GM11168 (cell line): ENCODE measurements around the gene SIAH3.

Experiments used
- in situ Hi-C: fragments of 300-500 bp; cut with MboI; formaldehyde crosslinking; loops from one replicate; pipeline ENCODE4 v1.12.0; 2022; ENCODE audit warnings: low sequenced_read_pairs; ENCODE audit not compliant: unreplicated experiment

Gene SIAH3

DNA sequence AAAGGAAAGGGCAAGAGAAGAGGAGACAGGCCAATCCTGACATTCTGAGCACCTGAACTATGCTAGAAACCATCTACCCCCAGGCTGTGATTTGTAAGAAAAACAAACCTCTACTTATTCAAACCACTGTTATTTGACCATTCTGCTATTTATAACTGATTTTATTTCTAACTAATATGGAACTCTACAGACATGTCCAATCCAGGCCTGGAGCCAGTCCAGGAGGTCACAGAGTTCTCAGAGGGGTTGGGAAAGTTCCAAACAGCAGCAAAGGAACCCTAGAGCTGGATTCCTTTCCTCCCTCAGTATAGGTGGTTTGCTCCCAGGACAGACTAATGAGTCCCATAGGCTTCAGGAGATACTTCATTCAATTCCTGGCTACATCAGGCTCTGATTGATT is 24.2 kb downstream of the SIAH3 start:
- in situ Hi-C loops, result no loop called here

DNA sequence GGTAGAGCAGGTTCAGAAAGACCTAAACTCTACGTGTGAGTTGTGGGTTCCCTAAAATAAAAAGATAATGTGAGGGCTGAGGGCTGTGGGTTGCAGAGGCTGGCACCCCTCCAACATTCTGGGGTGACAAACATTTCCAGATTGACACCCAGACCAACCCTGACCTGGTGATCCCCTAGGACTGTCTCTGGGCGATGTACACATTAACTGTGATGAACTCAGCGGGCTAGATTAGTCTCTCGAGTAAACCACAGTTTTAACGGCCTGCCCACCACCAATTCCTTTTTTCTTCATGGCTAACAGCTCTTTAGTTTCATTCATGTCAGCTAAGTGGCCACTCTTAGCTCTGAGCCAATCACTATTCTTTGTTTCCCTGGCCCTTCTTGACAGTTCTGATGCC is 24.8 kb downstream of the SIAH3 start:
- in situ Hi-C loops, result no loop called here

DNA sequence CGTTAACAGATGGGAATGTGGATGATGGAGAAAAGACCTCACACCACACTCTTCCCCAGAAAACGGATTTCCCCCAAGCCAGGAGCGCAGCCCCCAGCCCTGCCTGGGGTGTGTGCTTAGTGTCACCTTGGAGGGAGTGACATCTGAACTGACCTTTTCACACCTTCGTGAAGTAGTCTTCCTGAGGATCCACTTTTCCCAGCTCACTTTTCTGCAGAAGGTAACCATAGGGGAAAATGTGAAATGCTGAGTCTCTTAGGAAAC is 26.2 kb downstream of the SIAH3 start:
- in situ Hi-C loops, result no loop called here

DNA sequence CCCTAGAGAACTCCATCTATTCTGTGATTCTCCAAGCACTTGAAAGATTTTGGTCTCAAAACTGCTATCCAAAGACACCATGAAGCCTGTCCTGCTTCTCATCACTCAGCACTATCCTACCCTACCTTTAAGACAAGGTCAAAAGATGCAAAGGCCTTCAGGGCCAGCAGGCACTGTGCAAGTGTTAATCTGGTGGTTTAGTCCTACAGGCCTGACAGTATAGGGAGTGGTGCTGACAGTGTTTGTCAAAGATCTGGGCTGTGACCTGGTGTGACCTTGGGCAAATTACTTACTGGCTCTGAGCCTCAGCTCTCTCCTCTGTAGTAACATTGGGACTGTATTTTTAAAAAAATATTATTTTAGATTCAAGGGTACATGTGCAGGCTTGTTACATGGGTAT is 28.0 kb downstream of the SIAH3 start:
- in situ Hi-C loops, result no loop called here

DNA sequence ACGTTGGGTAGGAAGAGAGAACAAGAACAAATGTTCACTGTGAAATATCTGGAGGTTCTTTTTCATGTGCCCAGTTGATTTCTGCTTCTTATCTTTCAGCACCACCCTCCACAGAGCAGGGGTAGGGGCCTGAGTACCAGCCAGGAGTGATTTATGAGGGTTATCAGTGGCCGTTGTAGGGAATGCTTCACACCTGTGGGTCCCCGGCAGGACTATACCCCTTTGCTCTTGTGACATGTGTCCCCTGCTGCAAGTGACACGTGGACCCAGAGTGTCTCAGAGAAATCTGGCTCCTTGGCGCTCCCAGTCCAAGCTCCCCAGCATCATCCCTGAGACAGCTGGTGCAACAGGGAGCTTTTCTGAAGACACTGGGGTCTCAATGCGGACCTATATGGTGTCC is 29.7 kb downstream of the SIAH3 start:
- in situ Hi-C loops, result no loop called here

DNA sequence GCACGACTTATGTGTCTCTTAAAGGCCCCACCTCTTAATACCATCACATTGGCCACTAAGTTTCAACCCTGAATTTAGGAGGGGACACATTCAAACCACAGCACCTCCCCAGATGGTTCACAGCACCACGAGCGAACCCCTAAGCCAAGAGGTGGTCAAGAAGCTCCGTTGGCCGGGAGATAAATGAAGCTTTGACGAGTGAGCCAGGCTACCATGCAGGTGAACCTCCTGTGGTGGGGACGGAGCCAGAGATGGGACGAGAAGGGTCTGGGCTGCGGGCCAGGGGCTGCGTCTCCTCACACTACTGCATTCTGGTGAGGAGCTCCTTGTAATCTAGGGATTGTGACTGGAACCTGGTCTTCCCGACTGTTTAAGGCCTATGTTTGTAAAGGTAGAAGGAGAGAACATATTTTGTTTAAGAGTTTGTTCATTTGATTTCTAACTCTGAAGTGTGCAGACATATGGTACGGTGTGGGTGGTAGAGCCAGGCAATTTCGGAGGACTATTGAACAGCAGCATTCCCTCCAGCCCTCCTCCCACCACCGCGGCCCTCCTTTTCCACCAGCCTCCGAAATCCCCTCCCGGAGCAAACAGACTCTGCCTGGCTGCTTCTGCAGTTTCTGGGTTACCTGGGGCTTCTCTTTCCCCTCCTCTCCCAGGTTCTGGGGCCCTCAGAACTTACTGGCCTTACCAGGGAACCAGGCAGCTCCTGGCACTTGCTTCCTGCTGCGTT is 31.3 kb downstream of the SIAH3 start:
- in situ Hi-C loops, result no loop called here

DNA sequence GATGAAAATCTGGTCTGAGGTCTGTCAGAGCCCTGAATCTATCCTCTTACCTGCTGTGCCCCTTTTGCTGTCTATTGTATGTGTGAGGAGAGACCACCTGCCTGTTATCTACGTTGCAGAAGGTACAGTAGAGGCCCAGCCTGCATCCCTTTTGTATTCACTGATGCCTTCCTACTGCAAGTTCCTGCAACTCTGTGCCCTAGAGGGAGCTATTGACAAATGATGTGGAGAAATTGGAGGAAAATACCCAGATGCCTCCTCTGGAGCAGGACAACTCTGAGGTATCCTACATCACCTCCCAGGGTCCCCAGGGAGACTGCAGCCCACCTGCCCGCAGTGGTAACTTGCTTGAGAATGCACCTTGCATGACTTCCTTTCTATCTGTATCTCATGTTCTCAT is 33.7 kb downstream of the SIAH3 start:
- in situ Hi-C loops, result no loop called here

DNA sequence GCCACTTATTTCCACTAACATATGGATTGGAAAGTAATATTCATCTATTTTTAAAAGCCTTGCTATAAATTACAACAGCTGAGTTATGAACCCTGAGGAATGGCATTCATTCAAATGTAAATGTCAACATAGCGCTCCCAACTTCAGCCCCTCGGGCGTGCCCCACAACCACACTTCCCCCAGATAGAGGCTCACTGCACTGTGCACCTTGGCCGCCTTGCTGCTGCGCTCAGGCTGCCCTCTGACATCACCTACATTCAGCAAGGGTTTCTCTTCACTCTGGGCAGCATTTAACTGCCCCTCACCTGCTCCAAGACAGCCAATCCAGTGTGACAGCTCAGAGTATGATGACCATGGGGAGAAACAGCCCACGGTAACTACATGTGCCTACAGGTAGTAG is 35.1 kb downstream of the SIAH3 start:
- in situ Hi-C loops, result no loop called here

DNA sequence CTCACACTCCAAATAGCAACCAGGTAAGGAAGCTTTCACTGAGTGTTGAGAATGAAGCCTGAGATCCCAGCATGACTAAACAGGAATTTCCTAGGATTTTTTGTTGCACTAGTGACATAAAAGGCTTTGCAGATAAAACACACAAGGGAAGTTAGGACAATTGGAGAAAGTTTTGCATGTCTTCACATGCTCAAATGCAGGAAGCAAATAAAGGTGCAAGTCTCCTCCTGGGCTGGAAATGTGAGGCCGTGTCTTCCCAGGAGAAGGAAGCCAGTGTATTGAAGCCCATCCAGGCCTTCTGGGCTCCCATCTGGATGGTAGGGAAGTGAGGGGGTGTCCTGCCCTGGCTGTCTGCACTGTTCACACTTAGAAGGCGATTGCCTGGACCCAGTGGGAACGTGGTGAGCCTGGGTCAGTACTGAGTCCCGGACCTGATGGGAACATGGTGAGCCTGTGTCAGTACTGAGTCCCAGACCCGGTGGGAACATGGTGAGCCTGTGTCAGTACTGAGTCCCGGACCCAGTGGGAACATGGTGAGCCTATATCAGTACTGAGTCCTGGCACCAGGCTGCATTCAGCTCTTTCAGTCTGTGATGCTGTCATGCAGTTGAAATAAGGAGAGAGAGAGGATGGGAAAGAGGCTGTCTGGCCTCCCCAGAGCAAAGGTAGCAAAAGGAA is 38.7 kb downstream of the SIAH3 start:
- in situ Hi-C loops, result no loop called here

DNA sequence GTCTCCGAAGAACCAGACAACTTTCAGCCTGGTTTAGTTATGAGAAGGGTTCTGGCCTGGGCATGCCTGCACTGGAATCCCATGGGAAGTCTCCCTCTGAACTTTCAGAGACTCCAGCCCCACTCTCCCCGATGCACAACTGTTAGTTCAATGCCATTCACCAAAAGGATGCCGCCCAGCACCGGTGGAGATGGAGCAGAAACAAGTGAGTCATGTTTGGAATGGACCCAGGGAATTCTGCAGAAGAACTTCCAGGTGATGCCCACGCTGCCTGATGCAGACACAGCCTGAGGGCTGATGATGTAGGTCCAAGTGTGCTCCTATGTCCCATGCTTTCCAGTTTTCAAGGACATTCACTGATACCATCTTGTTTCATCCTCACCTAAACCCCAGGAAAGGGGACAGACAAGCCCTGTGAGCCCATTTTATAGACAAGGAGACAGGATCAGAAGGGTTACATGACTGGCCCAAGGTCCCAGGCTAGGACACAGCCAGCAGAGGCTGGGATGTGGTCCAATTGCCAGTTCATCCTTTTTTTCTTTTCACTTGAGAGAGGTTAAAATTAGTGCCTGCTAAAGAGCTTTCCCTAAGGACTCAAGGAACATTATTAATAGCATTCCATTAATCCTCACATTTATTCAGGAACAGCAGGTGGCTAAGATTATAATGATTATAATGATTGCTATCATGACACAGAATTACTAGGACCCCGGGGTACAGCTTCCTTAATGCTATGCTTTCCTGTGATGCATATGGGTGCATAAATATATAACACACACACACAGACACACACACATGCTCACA is 39.5 kb downstream of the SIAH3 start:
- in situ Hi-C loops, result no loop called here

DNA sequence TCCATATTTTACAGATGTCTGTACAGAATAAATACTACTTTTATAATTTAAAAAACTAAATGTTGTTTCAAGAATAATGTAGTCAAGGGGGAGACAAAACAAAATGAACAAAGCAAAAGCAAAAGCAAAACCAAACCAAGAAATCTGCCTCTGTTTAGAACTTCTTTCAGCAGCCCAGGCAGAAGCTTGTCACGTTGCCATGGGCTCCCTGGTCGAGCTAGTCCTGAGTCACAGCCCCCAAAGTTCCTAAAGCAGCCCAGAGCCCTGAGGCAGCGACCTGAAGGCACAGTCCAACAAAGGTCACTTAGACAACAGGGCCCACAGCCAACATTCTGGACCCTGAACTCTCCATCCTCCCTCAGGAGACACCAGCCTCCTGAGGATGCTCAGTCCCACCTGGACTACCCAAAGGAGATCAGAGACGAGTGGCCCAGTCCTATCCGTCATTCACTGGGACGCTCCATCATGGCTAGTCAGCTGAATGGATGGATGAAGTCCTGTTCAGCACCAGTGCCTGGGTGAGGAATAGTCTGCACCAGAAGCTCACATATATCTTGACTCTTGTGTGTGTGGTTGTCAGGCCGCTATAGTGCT is 41.7 kb downstream of the SIAH3 start:
- in situ Hi-C loops, result no loop called here

DNA sequence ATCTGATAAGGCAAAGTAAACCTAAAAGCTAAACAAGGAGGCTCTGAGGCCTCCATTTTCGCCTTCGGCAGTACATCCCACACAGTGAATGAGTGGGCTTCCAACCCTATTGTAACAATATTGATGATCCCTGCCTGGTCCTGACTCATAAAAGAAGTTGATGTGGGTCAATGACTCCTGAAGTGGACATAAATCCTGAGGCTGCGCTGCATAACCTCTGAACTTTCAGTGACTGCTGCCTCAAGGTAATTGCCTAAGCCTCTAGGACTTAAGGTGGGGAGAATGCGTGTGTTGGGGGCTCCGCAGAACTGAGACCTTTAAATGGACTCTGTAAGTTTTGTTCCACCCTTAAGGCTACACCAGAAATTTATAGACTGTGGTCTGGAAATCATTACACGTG is 42.6 kb downstream of the SIAH3 start:
- in situ Hi-C loops, result no loop called here

DNA sequence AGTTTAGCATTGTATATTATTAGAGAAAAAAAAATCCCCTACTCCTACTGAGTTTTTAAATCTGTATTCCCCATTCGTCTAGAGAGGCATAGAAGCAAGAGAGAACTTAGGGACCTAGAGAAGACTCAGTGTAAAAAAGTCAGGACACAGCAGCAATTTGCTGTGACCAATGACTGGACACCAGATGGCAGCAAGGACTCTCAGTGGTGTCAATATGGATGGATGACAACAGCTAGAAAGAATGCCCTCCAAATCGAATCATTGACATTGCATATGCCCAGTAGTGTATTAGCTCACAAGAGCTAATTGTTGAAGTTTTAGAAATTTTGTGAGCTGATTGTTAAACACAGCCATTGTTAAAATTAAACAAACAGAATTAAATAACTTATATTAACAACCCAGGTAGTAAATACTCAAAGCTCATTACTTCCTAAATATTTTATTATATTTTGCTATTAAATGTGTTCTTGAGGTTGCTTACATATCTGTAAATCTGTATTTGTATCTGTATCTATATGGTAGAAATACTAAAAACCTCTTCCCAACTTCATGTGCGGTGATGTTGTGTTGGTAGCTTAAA is 43.9 kb downstream of the SIAH3 start:
- in situ Hi-C loops, result no loop called here

DNA sequence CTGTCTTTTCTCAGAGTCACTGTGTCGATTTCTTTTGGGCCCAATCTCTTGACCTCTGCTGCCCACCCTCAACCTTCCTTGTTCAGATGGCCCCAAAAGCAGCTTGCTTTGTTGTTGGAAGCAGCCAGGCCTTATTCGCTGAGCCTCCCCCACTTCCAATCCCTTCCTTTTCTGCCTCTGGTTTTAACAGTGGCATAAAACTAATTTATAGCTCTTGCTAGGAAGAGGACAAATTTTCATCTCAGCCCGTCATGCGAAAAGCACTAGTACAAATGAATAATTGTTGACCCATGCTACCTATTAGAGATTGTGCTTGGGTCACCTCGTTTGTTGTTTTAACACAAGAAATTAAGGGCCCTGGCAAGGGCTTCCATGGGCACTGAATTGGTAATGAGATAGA is 51.1 kb downstream of the SIAH3 start:
- in situ Hi-C loops, result no loop called here

DNA sequence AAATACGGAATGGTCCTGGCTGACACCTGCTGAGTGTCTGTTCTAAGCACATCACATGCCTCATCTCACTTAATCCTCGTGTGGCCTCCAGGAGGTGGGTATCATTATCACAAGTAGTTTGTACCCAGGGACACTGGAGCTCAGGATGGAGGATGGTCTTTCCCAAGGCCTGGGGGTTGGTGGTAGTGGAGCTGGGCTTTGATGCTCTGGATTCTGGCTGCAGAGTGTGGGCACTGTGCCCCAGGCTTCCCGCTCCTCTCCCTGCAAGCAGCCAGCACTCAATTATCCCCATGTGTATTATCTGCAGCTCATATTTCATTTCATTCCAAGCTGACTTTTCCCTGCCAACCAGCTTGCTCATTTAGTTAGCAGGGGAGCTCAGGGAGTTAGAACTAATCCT is 52.1 kb downstream of the SIAH3 start:
- in situ Hi-C loops, result no loop called here

DNA sequence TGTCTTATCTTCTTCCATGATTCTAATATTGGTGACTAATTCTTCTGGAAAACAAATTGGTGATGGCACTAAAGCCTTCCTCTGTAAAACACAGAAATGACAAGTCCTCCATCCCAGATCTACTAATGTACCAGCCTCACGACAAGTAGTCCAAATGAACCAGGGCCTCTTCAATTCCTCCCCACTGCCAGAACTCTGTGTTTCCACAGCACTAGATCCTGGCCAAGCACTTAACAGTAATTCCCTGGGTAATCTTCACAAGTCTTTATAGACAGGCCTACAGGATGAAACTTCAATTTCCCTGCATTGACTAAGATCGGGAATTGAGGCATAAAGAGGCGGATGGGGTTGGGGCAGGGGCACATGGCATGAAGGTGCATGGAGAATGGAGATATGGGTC is 52.7 kb downstream of the SIAH3 start:
- in situ Hi-C loops, result no loop called here

DNA sequence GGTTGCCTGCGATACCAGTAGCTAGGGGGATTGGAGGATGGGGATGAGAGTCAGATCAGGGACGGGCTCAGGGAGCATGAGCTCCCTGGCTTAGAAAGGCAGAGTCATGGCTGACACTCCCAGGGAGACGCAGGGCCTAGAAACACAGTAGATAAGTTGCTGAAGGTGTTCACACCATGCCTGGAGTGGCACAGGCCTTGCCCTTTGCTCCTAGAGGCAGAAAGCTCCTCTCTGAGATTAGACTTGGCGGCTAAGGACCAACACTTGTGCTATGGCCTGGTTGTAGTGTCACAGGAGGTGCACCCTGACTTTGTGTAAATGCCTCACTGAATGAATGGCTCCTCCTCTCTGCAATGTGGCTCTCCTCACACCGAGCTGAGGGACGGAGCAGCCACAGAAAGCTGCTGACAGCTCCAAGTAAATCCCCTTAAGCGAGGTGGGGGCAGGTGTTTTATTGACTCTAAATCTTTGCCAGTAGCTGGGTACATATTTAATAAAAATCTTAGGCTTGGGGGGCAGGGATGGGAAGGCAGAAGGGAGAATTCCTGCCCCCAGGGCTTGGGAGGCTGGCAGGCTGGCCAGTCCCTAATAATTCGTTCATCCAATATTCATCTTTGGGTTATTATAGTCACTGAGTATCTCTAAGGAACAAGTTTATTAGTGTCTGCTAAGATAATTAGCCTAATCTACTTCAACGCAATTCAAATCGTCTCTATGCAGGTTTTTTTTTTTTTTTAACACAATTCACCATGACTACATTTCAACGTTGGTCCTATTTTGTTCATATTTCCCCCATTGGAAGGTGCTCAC is 54.9 kb downstream of the SIAH3 start:
- in situ Hi-C loops, result no loop called here

DNA sequence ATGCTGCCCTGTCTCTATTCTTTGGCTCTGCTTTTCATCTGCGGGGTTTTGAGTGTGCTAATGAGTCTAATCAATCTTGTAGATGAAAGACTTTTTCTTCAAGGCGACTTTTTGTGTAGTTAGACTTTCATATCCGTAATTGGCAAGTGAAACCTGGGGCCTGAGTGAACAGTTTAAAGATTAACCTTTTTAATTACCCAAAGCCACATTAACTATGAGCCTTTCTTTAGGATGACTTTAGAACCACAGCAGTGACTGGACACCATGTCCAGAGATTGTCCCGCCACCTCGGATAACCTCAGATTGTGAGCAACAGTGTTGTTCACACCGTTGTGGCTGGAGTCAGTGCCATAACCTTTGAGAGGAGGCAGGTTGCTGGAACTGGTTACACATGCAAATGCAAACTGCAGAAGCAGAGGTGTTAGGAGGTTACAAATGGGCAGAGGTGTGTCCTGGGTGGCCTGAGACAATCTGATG is 58.7 kb downstream of the SIAH3 start:
- in situ Hi-C loops, result no loop called here

DNA sequence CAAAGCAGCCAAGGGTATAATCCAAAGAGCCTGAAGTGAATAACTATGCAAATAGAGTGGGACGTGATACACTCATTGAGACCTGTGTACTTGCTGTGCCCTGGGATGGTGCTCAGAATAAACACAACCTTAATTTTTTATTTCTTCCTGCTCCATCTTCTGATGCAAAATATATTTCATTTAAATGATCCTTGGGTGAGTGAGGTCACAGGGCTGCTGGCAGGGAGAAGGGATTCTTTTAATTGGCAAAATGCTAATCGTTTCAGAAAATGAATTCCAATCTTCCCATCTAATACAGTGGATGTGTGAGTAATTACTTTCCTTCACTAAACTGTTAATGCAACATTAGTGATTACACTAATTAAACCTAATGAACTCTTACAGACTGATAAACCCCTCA is 63.5 kb downstream of the SIAH3 start:
- in situ Hi-C loops, result no loop called here

DNA sequence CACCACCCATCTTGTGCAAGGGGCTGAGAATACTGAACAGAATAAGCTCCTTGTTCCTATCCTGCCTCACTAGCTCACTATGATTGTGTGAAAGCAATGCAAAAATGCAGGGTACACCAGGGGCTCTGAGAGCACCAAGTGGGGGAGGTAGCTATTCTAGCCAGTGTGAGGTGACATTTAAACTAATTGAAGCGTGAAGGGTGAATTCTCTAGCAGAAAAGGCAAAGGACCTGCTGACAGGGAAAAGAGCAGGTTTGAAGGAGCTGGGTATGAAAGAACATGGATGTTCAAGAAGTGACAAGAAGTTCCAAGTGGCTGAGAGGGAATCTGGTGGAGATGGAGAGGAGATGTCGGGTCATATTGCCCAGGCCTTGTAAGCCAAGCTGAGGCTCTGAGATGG is 64.2 kb downstream of the SIAH3 start:
- in situ Hi-C loops, result no loop called here
